Kidney epithelial cell (primary cell): ENCODE results near the gene BTNL8. TPM values are rescaled to one million over a fixed set of nuclear protein-coding genes. Genes with fewer than 3 reads are reported as not detected.
"Not testable (repeated sequence)": the region's sequence is repeated elsewhere in the genome, so short reads cannot be mapped to it uniquely, and the experiment has no call there.

ENCODE experiments used
- DNase-seq: peaks from one replicate; pipeline ENCODE4 v3.0.0-alpha.2; 2010; ENCODE audit warnings: low read depth
- H3K27me3 ChIP-seq: 2 replicates; pipeline ENCODE4 v1.6.0; 2011; ENCODE audit warnings: low read length; ENCODE audit not compliant: control insufficient read depth, insufficient read depth
- H3K36me3 ChIP-seq: 2 replicates; pipeline ENCODE4 v1.5.1; 2011; ENCODE audit warnings: low read length; ENCODE audit not compliant: control insufficient read depth, insufficient read depth
- H3K4me3 ChIP-seq: 2 replicates; pipeline ENCODE4 v1.5.1; 2011; ENCODE audit warnings: low read depth, mild to moderate bottlenecking, control low read depth, low read length
- total RNA-seq: library from RNA; depleted of rRNA; stranded (reverse); fragments of >200 nt; gene quantifications from 2 replicates; pipeline ENCODE4 v1.2.3, GENCODE V29; 2015
- TF ChIP-seq, protein P1 (sequence below): IDR thresholded peaks from 2 replicates; pipeline ENCODE4 v1.5.1; 2011; ENCODE audit warnings: mild to moderate bottlenecking, moderate library complexity, low read length, control low read depth, inconsistent platforms; ENCODE audit not compliant: insufficient read depth, poor library complexity, severe bottlenecking

BTNL8 gene
- total RNA-seq, 1 donor from 2014 or later, result not detected

DNA sequence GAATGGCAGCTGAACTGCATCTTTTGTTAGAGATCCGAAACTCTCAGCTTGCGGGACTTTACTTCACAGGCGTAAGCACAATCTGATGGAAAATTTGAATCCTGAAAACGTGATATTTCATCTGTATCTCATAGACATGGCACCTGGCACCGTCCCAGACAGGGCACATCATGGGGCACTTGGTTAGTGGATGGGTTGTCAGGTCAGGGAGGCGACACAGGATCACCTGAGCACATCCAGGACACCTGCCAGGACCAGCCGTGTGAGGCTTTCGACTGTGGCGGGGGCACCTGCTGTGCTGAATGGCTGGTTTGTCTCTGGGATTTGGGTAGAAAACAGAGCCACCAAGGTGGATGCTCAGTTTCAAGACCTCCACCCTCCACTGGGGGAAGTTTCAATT, 26.5 kb upstream of the BTNL8 start:
- Histone ChIP-seq H3K4me3 (no peak overlapping the region), H3K27me3 (no peaks in the 10 kb centered on the region), H3K36me3 (no peaks in the 10 kb centered on the region)
- DNase-seq, result no peak
- TF ChIP-seq, protein P1, sequence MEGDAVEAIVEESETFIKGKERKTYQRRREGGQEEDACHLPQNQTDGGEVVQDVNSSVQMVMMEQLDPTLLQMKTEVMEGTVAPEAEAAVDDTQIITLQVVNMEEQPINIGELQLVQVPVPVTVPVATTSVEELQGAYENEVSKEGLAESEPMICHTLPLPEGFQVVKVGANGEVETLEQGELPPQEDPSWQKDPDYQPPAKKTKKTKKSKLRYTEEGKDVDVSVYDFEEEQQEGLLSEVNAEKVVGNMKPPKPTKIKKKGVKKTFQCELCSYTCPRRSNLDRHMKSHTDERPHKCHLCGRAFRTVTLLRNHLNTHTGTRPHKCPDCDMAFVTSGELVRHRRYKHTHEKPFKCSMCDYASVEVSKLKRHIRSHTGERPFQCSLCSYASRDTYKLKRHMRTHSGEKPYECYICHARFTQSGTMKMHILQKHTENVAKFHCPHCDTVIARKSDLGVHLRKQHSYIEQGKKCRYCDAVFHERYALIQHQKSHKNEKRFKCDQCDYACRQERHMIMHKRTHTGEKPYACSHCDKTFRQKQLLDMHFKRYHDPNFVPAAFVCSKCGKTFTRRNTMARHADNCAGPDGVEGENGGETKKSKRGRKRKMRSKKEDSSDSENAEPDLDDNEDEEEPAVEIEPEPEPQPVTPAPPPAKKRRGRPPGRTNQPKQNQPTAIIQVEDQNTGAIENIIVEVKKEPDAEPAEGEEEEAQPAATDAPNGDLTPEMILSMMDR, result no peak

DNA sequence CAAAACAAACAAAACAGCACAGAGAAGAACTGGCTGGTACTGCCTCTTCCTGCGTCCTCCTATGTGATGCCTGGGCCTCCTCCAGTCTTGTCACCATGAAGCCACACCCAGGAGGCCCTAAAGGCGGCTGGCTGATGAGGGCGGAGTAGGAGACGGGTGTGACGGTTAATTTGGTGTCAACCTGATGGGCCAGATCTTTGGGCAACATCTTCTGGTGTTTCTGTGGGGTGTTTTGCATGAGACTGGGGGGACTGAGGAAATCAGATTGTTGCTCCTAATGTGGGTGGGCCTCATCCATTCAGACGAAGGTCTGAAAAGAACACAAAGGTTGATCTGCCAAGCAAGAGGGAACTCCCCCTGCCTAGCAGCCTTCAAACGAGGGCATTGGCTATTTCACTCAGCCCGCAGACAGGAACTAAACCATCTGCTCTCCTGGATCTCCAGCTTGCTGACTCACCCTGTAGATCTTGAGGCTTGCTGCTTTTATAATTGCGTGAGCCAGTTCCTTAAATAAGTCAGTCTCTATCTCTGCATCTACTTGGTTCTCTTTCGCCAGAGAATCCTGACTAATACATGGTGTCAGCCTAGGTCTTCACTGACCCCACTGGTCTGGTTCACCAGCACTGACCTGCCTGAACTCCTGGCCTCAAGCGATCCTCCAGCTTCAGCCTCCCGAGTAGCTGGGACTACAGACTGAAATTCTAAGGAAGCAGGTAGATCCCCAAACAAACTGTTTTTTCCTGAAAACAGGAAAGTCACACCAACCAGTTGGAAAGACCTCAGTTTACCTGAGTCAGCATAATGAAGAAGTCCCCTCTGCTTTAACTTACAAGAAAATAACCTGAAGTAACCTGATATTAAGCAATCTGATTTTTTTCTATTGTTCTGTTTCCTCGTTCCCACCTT, 25.1 kb upstream of the BTNL8 start:
- DNase-seq, result no peak
- no peaks in the 10 kb centered on the region for H3K36me3 ChIP-seq
- no peaks in the 10 kb centered on the region for H3K27me3 ChIP-seq
- no peak overlapping the region for H3K4me3 ChIP-seq
- TF ChIP-seq, protein P1, result no peak

DNA sequence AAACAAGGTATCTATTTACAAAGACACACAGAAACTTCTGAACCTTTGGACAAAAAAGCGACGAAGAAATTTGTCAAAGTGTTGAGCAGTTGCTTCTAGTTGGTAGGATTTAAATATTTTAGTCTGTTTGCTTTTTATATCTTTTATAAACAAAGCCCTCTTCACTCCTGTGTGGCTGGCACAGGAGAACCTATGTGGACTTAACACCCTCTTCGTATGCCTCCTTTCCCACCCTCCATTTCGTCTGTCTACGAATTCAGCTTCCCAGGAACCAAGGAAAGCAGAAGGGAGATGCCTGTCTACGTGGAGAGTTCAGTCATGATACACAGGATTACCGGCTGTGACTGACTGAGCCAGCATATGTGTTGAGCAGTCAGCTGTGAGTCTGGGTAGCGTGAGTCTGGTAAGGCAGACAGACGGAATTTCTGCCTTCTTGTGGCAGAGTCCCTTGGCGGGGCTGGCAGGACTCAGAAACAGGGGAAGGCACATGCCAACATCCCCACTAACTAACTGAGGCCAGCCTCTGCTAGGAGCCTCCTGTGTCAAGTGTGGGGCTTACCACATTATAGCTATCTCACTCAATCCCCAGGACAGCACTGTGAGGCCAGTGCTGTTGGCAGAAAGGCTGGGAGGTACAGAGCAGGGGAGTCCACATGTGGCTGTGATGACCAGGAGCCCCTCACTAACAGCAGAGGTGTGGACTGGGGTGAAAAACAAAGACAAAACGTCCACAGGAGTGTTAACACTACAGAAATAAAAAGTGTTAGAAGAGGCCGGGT, 24.0 kb upstream of the BTNL8 start:
- H3K4me3 ChIP-seq, result no peak overlapping the region
- TF ChIP-seq, protein P1, result no peak
- H3K27me3 ChIP-seq, result no peaks in the 10 kb centered on the region
- H3K36me3 ChIP-seq, result no peaks in the 10 kb centered on the region
- no peak for DNase-seq

DNA sequence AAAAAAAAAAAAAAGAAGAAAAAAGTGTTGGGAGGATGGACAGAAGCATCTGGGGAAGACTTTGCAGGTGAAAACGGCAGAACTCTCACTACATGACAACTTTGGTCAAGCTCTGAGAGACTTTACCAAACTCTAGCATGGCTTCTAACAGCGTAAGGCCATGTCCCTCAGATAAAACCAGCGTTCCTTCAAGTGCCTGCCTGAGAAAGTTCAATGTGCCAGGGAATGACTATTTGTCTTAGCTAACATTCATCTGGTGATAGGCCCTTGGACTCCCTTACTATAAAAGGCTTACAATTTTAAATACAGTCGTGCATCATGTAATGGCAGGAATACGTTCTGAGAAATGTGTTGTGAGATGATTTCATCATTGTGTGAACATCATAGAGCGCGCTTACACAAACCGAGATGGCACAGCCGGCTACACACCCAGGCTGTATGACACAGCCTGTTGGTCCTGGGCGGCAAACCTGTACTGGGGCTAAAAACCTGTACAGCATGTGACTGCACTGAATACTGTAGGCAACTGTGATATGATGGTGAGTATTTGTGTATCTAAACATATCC, 23.0 kb upstream of the BTNL8 start:
- TF ChIP-seq, protein P1, result no peak
- no peak for DNase-seq
- no peaks in the 10 kb centered on the region for H3K36me3 ChIP-seq
- H3K27me3 ChIP-seq, result no peaks in the 10 kb centered on the region
- H3K4me3 ChIP-seq, result no peak overlapping the region

DNA sequence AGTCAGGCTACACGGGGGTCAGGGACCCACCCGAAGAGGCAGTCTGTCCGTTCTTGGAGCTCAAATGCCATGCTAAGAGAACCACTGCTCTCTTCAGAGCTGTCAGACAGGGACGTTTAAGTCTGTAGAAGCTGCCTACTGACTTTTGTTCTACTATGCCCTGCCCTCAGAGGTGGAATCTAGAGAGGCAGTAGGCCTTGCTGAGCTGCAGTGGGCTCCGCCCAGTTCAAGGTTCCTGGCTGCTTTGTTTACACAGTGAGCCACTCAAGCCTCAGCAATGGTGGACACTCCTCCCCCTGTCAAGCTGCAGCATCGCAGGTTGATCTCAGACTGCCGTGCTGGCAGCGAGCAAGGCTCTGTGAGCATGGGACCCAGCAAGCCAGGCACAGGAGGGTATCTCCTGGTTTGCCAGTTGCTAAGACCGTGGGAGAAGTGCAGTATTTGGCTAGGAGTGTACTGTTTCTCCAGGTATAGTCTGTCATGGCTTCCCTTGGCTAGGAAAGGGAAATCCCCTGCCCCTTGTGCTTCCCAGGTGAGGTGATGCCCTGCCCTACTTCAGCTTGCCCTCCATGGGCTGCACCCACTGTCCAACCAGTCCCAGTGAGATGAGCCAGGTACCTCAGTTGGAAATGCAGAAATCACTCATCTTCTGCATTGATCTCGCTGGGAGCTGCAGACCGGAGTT, 13.0 kb upstream of the BTNL8 start:
- H3K36me3 ChIP-seq, H3K27me3 ChIP-seq, H3K4me3 ChIP-seq: not testable (repeated sequence)
- DNase-seq, result peak; percentile 5

DNA sequence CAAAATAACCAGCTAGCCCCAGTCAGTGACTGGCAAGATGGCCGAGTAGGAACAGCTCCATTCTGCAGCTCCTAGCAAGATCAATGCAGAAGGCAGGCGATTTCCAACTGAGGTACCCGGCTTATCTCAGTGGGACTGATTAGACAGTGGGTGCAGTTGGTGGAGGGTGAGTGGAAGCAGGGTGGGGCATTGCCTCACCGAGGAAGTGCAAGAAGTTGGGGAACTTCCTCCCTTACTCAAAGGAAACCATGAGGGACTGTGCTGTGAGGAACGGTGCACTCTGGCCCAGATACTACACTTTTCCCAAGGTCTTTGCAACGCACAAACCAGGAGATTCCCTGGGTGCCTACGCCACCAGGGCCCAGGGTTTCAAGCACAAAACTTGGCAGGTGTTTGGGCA, 9.6 kb upstream of the BTNL8 start:
- no peak overlapping the region for H3K4me3 ChIP-seq
- no peaks in the 10 kb centered on the region for H3K36me3 ChIP-seq
- H3K27me3 ChIP-seq, result no peaks in the 10 kb centered on the region
- no peak for DNase-seq
- TF ChIP-seq, protein P1, result no peak

DNA sequence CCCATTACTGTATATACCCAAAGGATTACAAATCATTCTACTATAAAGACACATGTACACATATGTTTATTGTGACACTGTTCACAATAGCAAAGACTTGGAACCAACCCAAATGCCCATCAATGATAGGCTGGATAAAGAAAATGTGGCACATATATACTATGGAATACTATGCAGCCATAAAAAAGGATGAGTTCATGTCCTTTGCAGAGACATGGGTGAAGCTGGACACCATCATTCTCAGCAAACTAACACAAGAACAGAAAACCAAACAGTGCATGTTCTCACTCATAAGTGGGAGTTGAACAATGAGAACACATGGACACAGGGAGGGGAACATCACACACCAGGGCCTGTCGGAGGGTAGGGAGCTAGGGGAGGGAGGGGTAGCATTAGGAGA, 3.6 kb upstream of the BTNL8 start:
- not testable (repeated sequence) for H3K36me3 ChIP-seq, DNase-seq, H3K4me3 ChIP-seq, H3K27me3 ChIP-seq
